Measurements from ENCODE around the gene TMEM82. TPM values are rescaled to one million over a fixed set of nuclear protein-coding genes. Genes with fewer than 3 reads are reported as not detected.
"Not testable (repeated sequence)": the region's sequence is repeated elsewhere in the genome, so short reads cannot be mapped to it uniquely, and the experiment has no call there.

Gene TMEM82
- total RNA-seq, result not detected in 2 replicates

DNA sequence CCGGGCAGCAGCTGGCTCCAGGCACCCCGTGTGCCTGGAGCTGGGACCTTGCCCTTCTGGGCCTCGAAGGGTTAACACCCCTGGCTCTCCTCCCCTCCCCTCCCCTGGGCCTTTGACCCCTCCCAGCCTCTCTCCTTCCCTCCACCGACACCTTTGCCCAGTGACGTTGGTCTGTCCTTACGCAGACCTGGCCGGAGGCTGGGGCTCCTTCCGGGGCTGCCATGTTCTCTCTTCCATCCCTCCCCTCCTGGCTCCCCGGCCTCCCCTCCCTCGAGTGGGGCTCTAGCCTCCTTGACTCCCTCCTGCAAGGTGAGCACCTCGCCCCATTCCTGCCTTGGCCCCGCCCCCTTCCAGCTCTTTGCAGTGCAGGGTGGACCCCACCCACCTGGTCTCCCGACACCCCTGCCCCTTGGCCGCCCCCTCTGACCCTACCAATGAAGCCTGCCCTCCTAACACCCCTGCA lies at the start of gene TMEM82:
TMEM82 (plus strand) TSS at position 161 of the 463 bp plus-strand sequence; CDS start at position 222, 61 bp downstream.
- H3K27ac Mint-ChIP-seq, result no peak within 1 kb of the TSS
- H3K4me3 Mint-ChIP-seq (ENCODE audit: low read depth), result no peak within 1 kb of the TSS
- H3K36me3 Mint-ChIP-seq (ENCODE audit: low read depth), result no peaks in the 10 kb centered on the region
- no peaks in the 10 kb centered on the region for H3K27me3 Mint-ChIP-seq (ENCODE audit: low read depth)
- H3K9me3 Mint-ChIP-seq, result no peaks in the 10 kb centered on the region
- intact Hi-C loops (cut with micrococcal nuclease), result no loop called here
- no peak for DNase-seq (ENCODE audit: low spot score)
- peaks cover 4% of the 10 kb centered on the region for H3K4me1 Mint-ChIP-seq (ENCODE audit: low read depth)

- peaks cover 16% of the 10 kb centered on the region for H3K4me1 Mint-ChIP-seq (ENCODE audit: low read depth)
- no peak overlapping the region for H3K27ac Mint-ChIP-seq
Measured at GRCh38 chr1:15693371-15693770, 48.9 kb upstream of the TMEM82 start.

DNA sequence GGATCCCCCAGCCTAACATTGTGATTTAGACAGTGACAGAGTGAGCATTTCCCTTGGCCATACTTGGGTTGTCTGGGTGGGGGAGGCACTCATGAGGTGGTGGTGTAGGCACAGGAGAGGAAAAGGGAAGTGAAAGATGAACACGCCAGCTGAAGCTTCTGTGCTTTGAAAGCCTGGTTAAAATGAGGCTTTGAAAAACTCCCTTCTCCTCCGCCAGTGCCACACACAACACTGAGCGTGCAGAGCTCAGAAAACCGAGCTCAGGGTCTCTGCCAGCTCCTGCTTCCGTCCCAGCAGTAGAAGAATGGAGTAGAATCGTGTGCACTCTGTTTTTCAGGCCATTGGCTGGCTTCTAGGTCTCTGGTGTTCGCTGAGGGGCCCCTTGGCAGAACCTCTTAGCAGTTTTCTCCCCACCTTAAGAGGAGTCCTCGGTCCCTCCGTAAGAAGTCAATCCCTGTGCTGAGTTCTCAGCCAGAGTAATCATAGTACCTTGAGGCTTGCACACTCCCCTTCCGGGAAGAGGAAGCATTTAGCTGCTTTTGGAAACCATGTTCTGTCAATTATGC lies 45.3 kb upstream of the TMEM82 start:
- intact Hi-C loops (cut with micrococcal nuclease), result no loop called here
- peak overlapping the region; percentile 92 for H3K27ac Mint-ChIP-seq
- peaks cover 24% of the 10 kb centered on the region for H3K36me3 Mint-ChIP-seq (ENCODE audit: low read depth)
- DNase-seq (ENCODE audit: low spot score), result peak; percentile 22
- H3K4me1 Mint-ChIP-seq (ENCODE audit: low read depth), result peaks cover 16% of the 10 kb centered on the region
- no peaks in the 10 kb centered on the region for H3K27me3 Mint-ChIP-seq (ENCODE audit: low read depth)
- peak overlapping the region; percentile 71 for H3K4me3 Mint-ChIP-seq (ENCODE audit: low read depth)
- no peaks in the 10 kb centered on the region for H3K9me3 Mint-ChIP-seq

More at GRCh38 chr1:15693371-15693770, 48.9 kb upstream of the TMEM82 start:
- H3K27me3 Mint-ChIP-seq (ENCODE audit: low read depth), result no peaks in the 10 kb centered on the region
- intact Hi-C loops (cut with micrococcal nuclease), result no loop called here
- DNase-seq (ENCODE audit: low spot score), result no peak
- no peaks in the 10 kb centered on the region for H3K9me3 Mint-ChIP-seq
- H3K4me3 Mint-ChIP-seq (ENCODE audit: low read depth), result no peak overlapping the region
- H3K36me3 Mint-ChIP-seq (ENCODE audit: low read depth), result peaks cover 20% of the 10 kb centered on the region

DNA sequence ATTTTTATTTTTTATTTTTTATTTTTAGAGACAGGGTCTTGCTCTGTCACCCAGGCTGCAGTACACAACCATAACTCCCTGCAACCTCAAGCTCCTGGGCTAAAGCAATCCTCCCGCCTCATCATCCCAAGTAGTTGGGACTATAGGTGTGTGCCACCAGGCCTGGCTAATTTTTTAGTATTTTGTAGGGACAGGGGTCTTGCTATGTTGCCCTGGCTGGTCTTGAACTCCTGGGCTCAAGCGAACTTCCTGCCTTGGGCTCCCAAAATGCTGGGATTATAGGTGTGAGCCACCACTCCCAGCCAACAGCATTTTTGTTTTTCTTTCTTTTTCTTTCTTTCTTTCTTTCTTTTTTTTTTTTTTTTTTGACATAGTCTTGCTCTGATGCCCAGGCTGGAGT lies 44.1 kb upstream of the TMEM82 start:
- intact Hi-C loops (cut with micrococcal nuclease), result no loop called here
- Mint-ChIP-seq H3K27ac (no peak overlapping the region), H3K9me3 (no peaks in the 10 kb centered on the region), H3K36me3 (ENCODE audit: low read depth) (peaks cover 24% of the 10 kb centered on the region), H3K4me1 (ENCODE audit: low read depth) (peaks cover 13% of the 10 kb centered on the region), H3K4me3 (ENCODE audit: low read depth) (no peak overlapping the region), H3K27me3 (ENCODE audit: low read depth) (no peaks in the 10 kb centered on the region)
- DNase-seq (ENCODE audit: low spot score), result no peak

- intact Hi-C loops (cut with micrococcal nuclease); H3K27ac Mint-ChIP-seq; DNase-seq (ENCODE audit: low spot score); H3K9me3 Mint-ChIP-seq; H3K27me3 Mint-ChIP-seq (ENCODE audit: low read depth); H3K4me3 Mint-ChIP-seq (ENCODE audit: low read depth): not testable (repeated sequence)
- Mint-ChIP-seq H3K36me3 (ENCODE audit: low read depth) (peaks cover 24% of the 10 kb centered on the region), H3K4me1 (ENCODE audit: low read depth) (peaks cover 16% of the 10 kb centered on the region)
Measured at GRCh38 chr1:15699321-15699720, 43.0 kb upstream of the TMEM82 start.

DNA sequence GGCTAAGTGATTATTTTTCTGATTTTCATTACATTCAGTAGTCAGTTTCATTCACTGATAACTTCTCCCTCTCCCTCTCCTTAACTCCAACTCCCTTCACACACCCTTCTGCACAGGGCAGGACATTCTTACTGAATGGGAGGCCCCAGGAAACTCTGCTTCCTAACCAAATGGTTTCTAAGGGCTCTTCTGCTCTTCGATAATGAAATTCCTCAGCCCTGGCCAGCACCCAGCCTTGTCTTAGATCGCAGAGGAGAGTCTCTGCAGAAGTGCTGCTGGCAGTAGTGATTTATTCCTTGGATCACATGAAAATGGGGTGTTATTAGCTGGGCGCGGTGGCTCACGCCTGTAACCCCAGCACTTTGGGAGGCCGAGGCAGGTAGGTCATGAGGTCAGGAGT lies 41.8 kb upstream of the TMEM82 start:
- Mint-ChIP-seq H3K27me3 (ENCODE audit: low read depth) (no peaks in the 10 kb centered on the region), H3K4me1 (ENCODE audit: low read depth) (peaks cover 16% of the 10 kb centered on the region), H3K9me3 (no peaks in the 10 kb centered on the region), H3K27ac (no peak overlapping the region), H3K36me3 (ENCODE audit: low read depth) (peaks cover 22% of the 10 kb centered on the region), H3K4me3 (ENCODE audit: low read depth) (no peak overlapping the region)
- intact Hi-C loops (cut with micrococcal nuclease), result no loop called here
- DNase-seq (ENCODE audit: low spot score), result no peak

DNA sequence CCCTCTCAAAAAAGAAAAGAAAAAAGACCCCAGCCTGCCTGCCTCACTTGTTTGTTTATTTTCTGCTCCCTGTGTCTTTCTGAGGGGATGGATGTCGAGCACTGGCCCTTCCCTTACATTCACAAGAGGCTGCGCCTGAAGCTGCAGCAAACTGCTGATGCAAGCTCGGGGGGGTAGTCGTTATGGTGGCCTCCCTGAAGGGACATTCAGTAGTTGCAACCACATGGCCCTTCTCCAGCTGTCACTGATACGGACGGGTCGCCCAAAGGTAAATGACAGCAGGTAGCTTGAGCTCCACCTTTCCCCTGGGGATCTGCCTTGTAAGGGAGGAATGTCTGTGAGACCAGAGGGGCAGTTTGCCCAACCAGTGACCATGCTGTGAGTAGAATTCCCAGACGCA lies 40.5 kb upstream of the TMEM82 start:
- Mint-ChIP-seq H3K9me3 (no peaks in the 10 kb centered on the region), H3K4me3 (ENCODE audit: low read depth) (no peak overlapping the region), H3K4me1 (ENCODE audit: low read depth) (peaks cover 12% of the 10 kb centered on the region), H3K36me3 (ENCODE audit: low read depth) (peaks cover 23% of the 10 kb centered on the region), H3K27me3 (ENCODE audit: low read depth) (no peaks in the 10 kb centered on the region), H3K27ac (no peak overlapping the region)
- intact Hi-C loops (cut with micrococcal nuclease), result no loop called here
- DNase-seq (ENCODE audit: low spot score), result no peak

DNA sequence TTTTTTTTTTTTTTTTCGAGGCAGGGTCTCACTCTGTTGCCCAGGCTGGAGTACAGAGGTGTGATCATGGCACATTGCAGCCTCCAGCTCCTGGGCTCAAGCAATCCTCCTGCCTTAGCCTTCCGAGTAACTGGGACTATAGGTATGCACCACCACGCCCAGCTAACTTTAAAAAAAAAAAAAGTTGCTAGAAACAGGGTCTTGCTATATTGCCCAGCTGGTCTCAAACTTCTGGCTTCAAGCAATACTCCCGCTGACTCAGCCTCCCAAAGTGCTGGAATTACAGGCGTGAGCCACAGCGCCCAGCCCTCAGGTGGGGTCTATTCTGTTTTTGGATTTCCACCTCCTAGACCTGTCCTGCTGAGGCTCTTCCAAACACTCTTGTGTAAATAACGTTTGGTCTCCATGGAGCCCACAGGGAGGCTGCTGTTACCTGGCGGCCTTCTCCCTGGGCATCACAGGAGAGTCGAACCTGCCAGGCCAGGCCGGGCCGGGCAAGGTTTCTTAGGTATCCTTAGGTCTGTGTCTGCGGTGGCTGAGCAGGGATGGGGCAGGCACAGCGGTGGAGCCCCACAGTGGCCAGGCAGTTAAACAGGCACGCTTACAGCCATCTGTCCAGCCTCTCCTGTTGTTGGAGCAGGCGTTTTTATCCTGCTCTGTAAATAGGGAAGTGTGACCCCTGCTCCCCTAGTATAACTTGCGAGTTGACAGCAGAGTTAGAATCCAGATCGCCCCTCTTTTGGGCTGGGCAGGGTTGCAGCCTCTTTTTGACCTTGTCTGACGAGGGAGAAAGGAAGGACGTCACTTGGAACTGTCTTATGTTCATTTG lies 39.4 kb upstream of the TMEM82 start:
- H3K27ac Mint-ChIP-seq, result no peak overlapping the region
- H3K36me3 Mint-ChIP-seq (ENCODE audit: low read depth), result peaks cover 20% of the 10 kb centered on the region
- DNase-seq (ENCODE audit: low spot score), result no peak
- H3K9me3 Mint-ChIP-seq, result no peaks in the 10 kb centered on the region
- H3K4me1 Mint-ChIP-seq (ENCODE audit: low read depth), result peaks cover 3% of the 10 kb centered on the region
- no peaks in the 10 kb centered on the region for H3K27me3 Mint-ChIP-seq (ENCODE audit: low read depth)
- intact Hi-C loops (cut with micrococcal nuclease), result no loop called here
- H3K4me3 Mint-ChIP-seq (ENCODE audit: low read depth), result no peak overlapping the region

DNA sequence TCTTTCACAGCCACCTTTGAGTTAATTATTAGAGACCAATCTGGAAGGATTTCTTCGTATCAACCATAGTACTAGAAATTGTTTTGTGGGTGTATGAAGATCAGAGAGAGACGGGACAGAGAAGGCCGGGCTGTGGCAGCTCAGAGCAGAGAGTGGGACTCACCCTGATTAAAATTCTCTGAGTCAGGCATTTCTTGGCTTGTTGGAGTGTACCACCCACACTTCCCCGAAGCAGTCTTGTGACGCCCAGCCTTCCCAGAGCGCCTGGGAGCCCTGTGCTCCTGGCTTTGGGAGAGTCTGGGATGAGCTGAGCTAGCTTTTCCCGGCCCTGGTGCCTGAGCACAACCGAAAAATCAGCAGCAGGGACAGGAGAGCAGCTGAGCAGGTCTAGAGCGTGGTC lies 38.7 kb upstream of the TMEM82 start:
- Mint-ChIP-seq H3K27ac (no peak overlapping the region), H3K4me1 (ENCODE audit: low read depth) (peaks cover 3% of the 10 kb centered on the region), H3K4me3 (ENCODE audit: low read depth) (no peak overlapping the region), H3K27me3 (ENCODE audit: low read depth) (no peaks in the 10 kb centered on the region), H3K36me3 (ENCODE audit: low read depth) (peaks cover 18% of the 10 kb centered on the region), H3K9me3 (no peaks in the 10 kb centered on the region)
- intact Hi-C loops (cut with micrococcal nuclease), result no loop called here
- DNase-seq (ENCODE audit: low spot score), result no peak

DNA sequence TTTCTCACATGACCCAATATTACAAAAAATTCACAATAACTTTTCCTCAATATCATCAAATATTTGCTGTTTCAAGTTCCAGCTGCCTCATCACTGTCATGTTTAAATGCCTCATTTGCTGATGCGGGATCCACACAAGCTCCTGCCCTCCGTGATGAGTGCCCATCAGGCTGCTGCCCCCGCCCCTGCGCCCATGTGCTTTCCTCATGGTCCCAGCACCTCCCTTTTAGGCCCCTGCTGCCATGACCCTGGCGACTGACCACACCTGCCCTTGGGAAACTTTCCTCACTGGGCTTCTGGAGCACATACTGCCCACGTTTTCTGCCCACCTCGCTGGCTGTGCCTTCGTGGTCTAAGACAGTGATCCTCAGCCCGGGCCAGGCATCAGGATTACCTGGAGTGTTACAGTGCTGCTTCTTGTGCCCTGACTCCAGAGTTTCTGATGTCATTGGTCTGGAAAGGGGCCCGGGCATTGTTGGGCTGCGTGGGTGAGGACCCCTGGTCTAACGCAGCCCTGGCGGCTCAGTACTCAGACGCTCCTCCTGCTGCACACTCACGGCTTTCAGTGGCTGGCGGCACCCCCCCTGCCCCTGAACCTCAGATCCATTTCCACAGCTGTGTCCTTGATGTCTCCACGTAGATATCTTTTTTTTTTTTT lies 37.6 kb upstream of the TMEM82 start:
- H3K27ac Mint-ChIP-seq, result no peak overlapping the region
- no peak for DNase-seq (ENCODE audit: low spot score)
- no peaks in the 10 kb centered on the region for H3K9me3 Mint-ChIP-seq
- intact Hi-C loops (cut with micrococcal nuclease), result no loop called here
- H3K4me1 Mint-ChIP-seq (ENCODE audit: low read depth), result peaks cover 3% of the 10 kb centered on the region
- no peaks in the 10 kb centered on the region for H3K27me3 Mint-ChIP-seq (ENCODE audit: low read depth)
- H3K4me3 Mint-ChIP-seq (ENCODE audit: low read depth), result no peak overlapping the region
- H3K36me3 Mint-ChIP-seq (ENCODE audit: low read depth), result peaks cover 12% of the 10 kb centered on the region

DNA sequence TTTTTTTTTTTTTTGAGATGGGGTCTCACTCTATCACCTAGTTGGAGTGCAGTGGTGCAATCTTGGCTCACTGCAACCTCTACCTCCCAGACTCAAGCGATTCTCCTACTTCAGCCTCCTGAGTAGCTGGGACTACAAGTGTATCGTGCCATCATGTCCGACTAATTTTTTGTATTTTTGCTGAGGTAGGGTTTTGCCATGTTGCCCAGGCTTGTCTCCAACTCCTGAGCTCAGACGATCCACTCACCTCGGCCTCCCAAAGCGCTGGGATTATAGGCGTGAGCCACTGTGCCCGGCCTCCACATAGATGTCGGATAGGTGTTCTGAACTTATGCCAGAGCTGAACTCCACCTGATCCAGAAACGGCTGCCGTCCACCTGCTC lies 37.1 kb upstream of the TMEM82 start:
- intact Hi-C loops (cut with micrococcal nuclease), result no loop called here
- DNase-seq (ENCODE audit: low spot score), result no peak
- Mint-ChIP-seq H3K4me1 (ENCODE audit: low read depth) (peaks cover 3% of the 10 kb centered on the region), H3K4me3 (ENCODE audit: low read depth) (no peak overlapping the region), H3K9me3 (no peaks in the 10 kb centered on the region), H3K27me3 (ENCODE audit: low read depth) (no peaks in the 10 kb centered on the region), H3K36me3 (ENCODE audit: low read depth) (peaks cover 12% of the 10 kb centered on the region), H3K27ac (no peak overlapping the region)

GRCh38 chr1:15706751-15707150 lies 35.5 kb upstream of the TMEM82 start:
- Mint-ChIP-seq H3K4me1 (ENCODE audit: low read depth) (peaks cover 3% of the 10 kb centered on the region), H3K27ac (no peak overlapping the region), H3K27me3 (ENCODE audit: low read depth) (no peaks in the 10 kb centered on the region), H3K36me3 (ENCODE audit: low read depth) (peaks cover 9% of the 10 kb centered on the region), H3K9me3 (no peaks in the 10 kb centered on the region), H3K4me3 (ENCODE audit: low read depth) (no peak overlapping the region)
- DNase-seq (ENCODE audit: low spot score), result no peak
- intact Hi-C loops (cut with micrococcal nuclease), result no loop called here

All from activated T-helper 2 cell treated with anti-CD3 and anti-CD28 coated beads, Interferon-gamma antibody, Interleukin-2, Interleukin-4, amounts not matched to agents 10 μg/mL and 5 μg/mL and 100 μg/mL, durations not matched to agents 14 hours and 24 hours and 36 hours (primary cell).